Measurements from ENCODE around the gene LIM2.
A peak's percentile ranks its signal among the peaks of the same experiment; 100 is the strongest.

Gene LIM2

GRCh38 chr19:51396175-51396574 lies 8.4 kb upstream of the LIM2 start:
- DNase-seq (ENCODE audit: low spot score): no peak

GRCh38 chr19:51394050-51394836 lies 6.5 kb upstream of the LIM2 start:
- peak; percentile 98 for DNase-seq (ENCODE audit: low spot score)

- no peak for DNase-seq (ENCODE audit: low spot score)
Observed at GRCh38 chr19:51392701-51393100, 4.9 kb upstream of the LIM2 start.

- DNase-seq (ENCODE audit: low spot score): no peak
Observed at GRCh38 chr19:51391073-51391611, 3.4 kb upstream of the LIM2 start.

GRCh38 chr19:51389143-51389542 lies 1.4 kb upstream of the LIM2 start:
- DNase-seq (ENCODE audit: low spot score): no peak

- DNase-seq (ENCODE audit: low spot score): no peak
Observed at GRCh38 chr19:51386882-51387520, 773 bp downstream of the LIM2 start.

GRCh38 chr19:51382004-51382403 lies 5.8 kb downstream of the LIM2 start:
- no peak for DNase-seq (ENCODE audit: low spot score)

- no peak for DNase-seq (ENCODE audit: low spot score)
Observed at GRCh38 chr19:51380379-51380778, 7.4 kb downstream of the LIM2 start.

- no peak for DNase-seq (ENCODE audit: low spot score)
Observed at GRCh38 chr19:51377422-51377821, 10.4 kb downstream of the LIM2 start.

GRCh38 chr19:51375504-51376221 lies 12.1 kb downstream of the LIM2 start:
- DNase-seq (ENCODE audit: low spot score): no peak

GRCh38 chr19:51372649-51373504 lies 14.9 kb downstream of the LIM2 start, which contains the start of gene NKG7:
Gene NKG7 (minus strand): TSS chr19:51372654. CDS start chr19:51372535, 119 bp downstream.
- DNase-seq (ENCODE audit: low spot score): no peak

GRCh38 chr19:51372021-51372648 lies 15.6 kb downstream of the LIM2 start:
- DNase-seq (ENCODE audit: low spot score): no peak

- DNase-seq (ENCODE audit: low spot score): no peak
Observed at GRCh38 chr19:51371186-51371690, 16.5 kb downstream of the LIM2 start.

- DNase-seq (ENCODE audit: low spot score): no peak
Observed at GRCh38 chr19:51370230-51370629, 17.5 kb downstream of the LIM2 start.

- no peak for DNase-seq (ENCODE audit: low spot score)
Observed at GRCh38 chr19:51368366-51369282, 19.1 kb downstream of the LIM2 start, which contains the start of gene CLDND2. Gene CLDND2 (minus strand): TSS chr19:51369003. CDS start chr19:51368577, 426 bp downstream.

- peak; percentile 99 for DNase-seq (ENCODE audit: low spot score)
Observed at GRCh38 chr19:51367565-51368365, 20.0 kb downstream of the LIM2 start.

- DNase-seq (ENCODE audit: low spot score): no peak
Observed at GRCh38 chr19:51367255-51367564, 20.6 kb downstream of the LIM2 start.

GRCh38 chr19:51366389-51367254 lies 21.2 kb downstream of the LIM2 start:
- peak; percentile 98 for DNase-seq (ENCODE audit: low spot score)
